Activated B cell treated with CpG ODN at 0.5 μM for 24 hours (primary cell): Measurements from ENCODE around the gene NFKBIE. TPM values are rescaled to one million over a fixed set of nuclear protein-coding genes. Genes with fewer than 3 reads are reported as not detected.

Experiments
- ATAC-seq: fragments of 200-7000 bp; cut with Tn5 transposase; one replicate; pipeline ENCODE4 v1.10.0; 2021; ENCODE audit warnings: low read depth, mild to moderate bottlenecking, moderate library complexity
- CTCF ChIA-PET: fragments of 350-600 bp; sonication (Branson Sonifier 250); formaldehyde crosslinking; loops from one replicate; lab custom pipeline; 2021; ENCODE audit warnings: antibody characterized with exemption; lab: Charles Lee
- POLR2A ChIA-PET: fragments of 350-600 bp; sonication (Branson Sonifier 250); formaldehyde crosslinking; loops from one replicate; lab custom pipeline; 2021; ENCODE audit warnings: antibody characterized with exemption; lab: Charles Lee
- DNase-seq: peaks from one replicate; pipeline ENCODE4 v3.0.0; 2022
- H3K27ac Mint-ChIP-seq: one replicate; pipeline ENCODE4 v1.8.0; 2020; ENCODE audit warnings: mixed read lengths
- H3K27me3 Mint-ChIP-seq: one replicate; pipeline ENCODE4 v1.8.0; 2021; ENCODE audit warnings: mixed read lengths
- H3K36me3 Mint-ChIP-seq: one replicate; pipeline ENCODE4 v1.8.0; 2021; ENCODE audit warnings: low read depth, mixed read lengths
- H3K4me1 Mint-ChIP-seq: one replicate; pipeline ENCODE4 v1.8.0; 2021; ENCODE audit warnings: mixed read lengths
- H3K4me3 Mint-ChIP-seq: one replicate; pipeline ENCODE4 v1.8.0; 2020; ENCODE audit warnings: mild to moderate bottlenecking, mixed read lengths
- H3K9me3 Mint-ChIP-seq: one replicate; pipeline ENCODE4 v1.8.0; 2020; ENCODE audit warnings: mixed read lengths
- CTCF ChIP-seq: fragments of 200-600 bp; IDR thresholded peaks from one replicate; pipeline ENCODE4 v1.8.0; 2022; ENCODE audit warnings: antibody characterized with exemption, mild to moderate bottlenecking
- intact Hi-C: fragments of 100-400 bp; cut with micrococcal nuclease; formaldehyde crosslinking; loops from one replicate; pipeline ENCODE4 v1.15.1; 2024
- total RNA-seq: library from RNA; stranded (reverse); gene quantifications from 2 replicates; pipeline ENCODE4 v1.2.3, GENCODE V29; 2022

NFKBIE gene
- total RNA-seq, 1 donor from 2014 or later: 94.7 TPM

- Mint-ChIP-seq H3K9me3 (no peaks in the 10 kb centered on the region), H3K36me3 (peaks cover 52% of the 10 kb centered on the region), H3K27ac (peak within 1 kb of the TSS; percentile 99), H3K27me3 (no peaks in the 10 kb centered on the region), H3K4me1 (peaks cover 56% of the 10 kb centered on the region), H3K4me3 (peak within 1 kb of the TSS; percentile 99)
- ChIA-PET CTCF (interaction anchor here (1.0 to 4.7 kb wide), 6 partner anchors 10 to 22 kb away, joined by 3 to 31 read pairs (median 8); partner anchors contain the start of gene SLC35B2), POLR2A (interaction anchor here (0.5 to 9.4 kb wide), 36 partner anchors 10 to 1585 kb away, joined by 3 to 549 read pairs (median 4); partner anchors contain the start of genes AARS2, CDC5L, GTPBP2 and MAD2L1BP)
- ATAC-seq (peak; percentile 75), DNase-seq (peak; percentile 88)
- intact Hi-C loops: loop anchor here (1.0 to 10.0 kb wide), 8 partner anchors 9 to 618 kb away; partner anchors contain the start of genes AARS2, GTPBP2, MRPL14 and SLC29A1
- TF ChIP-seq CTCF: no peak
These were observed 18.6 kb downstream of the NFKBIE start, which contains the start of gene HSP90AB1 for GRCh38 chr6:44246663-44247337. Gene HSP90AB1, plus strand, starts transcription at chr6:44247101. Its CDS starts 1,529 bp downstream, at chr6:44248630.

- no peak for TF ChIP-seq CTCF
- H3K4me3 Mint-ChIP-seq: peak overlapping the region; percentile 99
- peak; percentile 95 for DNase-seq
- peak overlapping the region; percentile 99 for H3K27ac Mint-ChIP-seq
- H3K9me3 Mint-ChIP-seq: no peaks in the 10 kb centered on the region
- intact Hi-C loops: loop anchor here (1.0 to 10.0 kb wide), 7 partner anchors 9 to 617 kb away; partner anchors contain the start of genes AARS2, GTPBP2, MRPL14 and SLC29A1
- peaks cover 45% of the 10 kb centered on the region for H3K36me3 Mint-ChIP-seq
- H3K27me3 Mint-ChIP-seq: no peaks in the 10 kb centered on the region
- peaks cover 50% of the 10 kb centered on the region for H3K4me1 Mint-ChIP-seq
- ChIA-PET CTCF (interaction anchor here (0.9 to 4.7 kb wide), 10 partner anchors 10 to 73 kb away, joined by 3 to 31 read pairs (median 4); partner anchors contain the start of genes AARS2 and SLC35B2), POLR2A (interaction anchor here (0.5 to 9.4 kb wide), 33 partner anchors 9 to 1586 kb away, joined by 3 to 549 read pairs (median 5); partner anchors contain the start of genes AARS2, CDC5L, GTPBP2 and MAD2L1BP)
- peak; percentile 49 for ATAC-seq
These were observed 19.3 kb downstream of the NFKBIE start for GRCh38 chr6:44245912-44246662.

GRCh38 chr6:44245391-44245911, 19.9 kb downstream of the NFKBIE start:
- no peaks in the 10 kb centered on the region for H3K9me3 Mint-ChIP-seq
- ChIA-PET POLR2A (interaction anchor here (0.8 to 9.4 kb wide), 13 partner anchors 8 to 670 kb away, joined by 3 to 549 read pairs (median 6); partner anchors contain the start of genes AARS2, GTPBP2, NFKBIE and SLC29A1), CTCF (interaction anchor here (0.9 to 4.7 kb wide), 7 partner anchors 9 to 72 kb away, joined by 3 to 31 read pairs (median 3); partner anchors contain the start of gene AARS2)
- H3K36me3 Mint-ChIP-seq: peaks cover 38% of the 10 kb centered on the region
- ATAC-seq: no peak
- DNase-seq: no peak
- H3K27me3 Mint-ChIP-seq: no peaks in the 10 kb centered on the region
- H3K27ac Mint-ChIP-seq: peak overlapping the region; percentile 99
- TF ChIP-seq CTCF: no peak
- intact Hi-C loops: loop anchor here (10.0 kb wide), 1 partner anchor 471 kb away; the partner anchor contains the start of gene VEGFA
- H3K4me3 Mint-ChIP-seq: peak overlapping the region; percentile 99
- peaks cover 44% of the 10 kb centered on the region for H3K4me1 Mint-ChIP-seq

GRCh38 chr6:44243345-44243744, 22.0 kb downstream of the NFKBIE start:
- no peak for TF ChIP-seq CTCF
- Mint-ChIP-seq H3K27me3 (no peaks in the 10 kb centered on the region), H3K27ac (no peak overlapping the region), H3K9me3 (no peaks in the 10 kb centered on the region), H3K4me1 (peaks cover 26% of the 10 kb centered on the region), H3K36me3 (peaks cover 17% of the 10 kb centered on the region), H3K4me3 (no peak overlapping the region)
- ChIA-PET CTCF (no interaction called here), POLR2A (interaction anchor here (9.4 kb wide), 1 partner anchor 17 kb away, joined by 549 read pairs; the partner anchor contains the start of genes NFKBIE and SLC35B2)
- no peak for ATAC-seq
- intact Hi-C loops: loop anchor here (10.0 kb wide), 1 partner anchor 469 kb away; the partner anchor contains the start of gene VEGFA
- no peak for DNase-seq
